ENCODE results near the gene FRY. TPM values are rescaled to one million over a fixed set of nuclear protein-coding genes. Genes with fewer than 3 reads are reported as not detected.

Gene FRY
- total and polyA plus RNA-seq, 9 of the 15 experiments (the other 6 are each of a cell fraction or from before 2014, with no cell fraction given) = 0.03 to 0.31 (median 0.11) TPM; not detected in 3

DNA sequence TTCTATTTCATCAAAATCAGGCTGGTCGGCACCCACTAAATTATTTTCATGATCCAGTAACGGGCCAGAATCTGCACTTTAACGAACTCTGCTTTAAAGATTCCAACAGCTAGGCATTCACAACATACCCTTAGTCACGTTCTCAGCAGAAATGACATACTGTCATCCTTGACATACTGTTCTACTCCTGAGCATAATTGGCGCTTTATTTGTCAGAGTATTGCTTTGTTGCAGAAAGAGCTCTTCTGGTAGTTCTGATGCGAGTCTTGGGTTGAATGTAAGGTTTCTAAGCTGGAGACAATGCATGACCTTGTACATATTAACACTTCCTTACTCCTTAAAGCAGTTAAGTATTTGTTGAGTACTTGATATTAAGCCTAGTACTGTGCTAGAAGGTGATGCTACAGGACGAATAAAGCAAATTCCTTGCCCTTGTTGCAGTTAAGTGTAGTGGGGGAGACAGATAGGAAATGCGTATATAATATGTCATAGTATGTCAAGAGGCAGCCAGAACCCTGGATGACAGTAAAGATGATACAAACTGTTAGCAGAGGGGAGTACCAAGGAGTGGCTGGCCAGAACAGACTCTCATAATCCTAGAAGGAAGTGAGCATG, 32.2 kb downstream of the FRY start:
- in situ Hi-C loops (cut with MboI) (no loop called here), intact Hi-C loops (cut with micrococcal nuclease) (no loop called here)
- no peak overlapping the region for H3K27ac ChIP-seq (ENCODE audit: extremely low read depth, low read depth, low read length)
- 0% methylated on average over 8 of the region's 8 CpGs for WGBS (ENCODE audit: insufficient coverage, low coverage, missing lambda C conversion rate)
- no peaks in the 10 kb centered on the region for H3K27me3 ChIP-seq (ENCODE audit: control insufficient read depth in 2 of 2, insufficient read depth in 2 of 2, low read length in 2 of 2)
- H3K9me3 ChIP-seq (replicated peaks; ENCODE audit: control insufficient read depth, insufficient read depth, low read depth, low read length) = no peaks in the 10 kb centered on the region
- no peak overlapping the region for H3K4me2 ChIP-seq (ENCODE audit: insufficient read depth, low read length)
- H3K9me1 ChIP-seq (ENCODE audit: control insufficient read depth, insufficient read depth, low read length) = no peaks in the 10 kb centered on the region
- BruUV-seq (replicated peaks) = no TSS peak
- no peaks in the 10 kb centered on the region for H3K79me2 ChIP-seq (ENCODE audit: control insufficient read depth, insufficient read depth, low read length)
- POLR2A ChIA-PET = no interaction called here
- no peaks in the 10 kb centered on the region for H4K20me1 ChIP-seq (replicated peaks; ENCODE audit: control insufficient read depth, insufficient read depth, low read length)
- no peaks in the 10 kb centered on the region for H3K36me3 ChIP-seq (ENCODE audit: control insufficient read depth, insufficient read depth, low read length)
- FAIRE-seq = no peak
- H3K4me1 ChIP-seq (replicated peaks in 1 of 2; ENCODE audit: control insufficient read depth in 2 of 2, insufficient read depth in 2 of 2, low read length in 2 of 2) = no peaks in the 10 kb centered on the region
- no peak overlapping the region for H2AFZ ChIP-seq (ENCODE audit: low read depth, low read length)
- ATAC-seq = no peak
- TF ChIP-seq DEAF1 (CRISPR knock-in tag; IDR thresholded peaks at IDR 0.05) = no peak
- CTCF ChIA-PET (ENCODE audit: low intra/inter-chr PET ratio) = no interaction called here
- DNase-seq (ENCODE audit: extremely low read depth in 1 of 4, low spot score in 3 of 4) = no peak
- H3K4me3 ChIP-seq = no peak overlapping the region
- no peak overlapping the region for H3K9ac ChIP-seq (ENCODE audit: insufficient read depth in 1 of 2, low read depth in 2 of 2, low read length in 2 of 2)

DNA sequence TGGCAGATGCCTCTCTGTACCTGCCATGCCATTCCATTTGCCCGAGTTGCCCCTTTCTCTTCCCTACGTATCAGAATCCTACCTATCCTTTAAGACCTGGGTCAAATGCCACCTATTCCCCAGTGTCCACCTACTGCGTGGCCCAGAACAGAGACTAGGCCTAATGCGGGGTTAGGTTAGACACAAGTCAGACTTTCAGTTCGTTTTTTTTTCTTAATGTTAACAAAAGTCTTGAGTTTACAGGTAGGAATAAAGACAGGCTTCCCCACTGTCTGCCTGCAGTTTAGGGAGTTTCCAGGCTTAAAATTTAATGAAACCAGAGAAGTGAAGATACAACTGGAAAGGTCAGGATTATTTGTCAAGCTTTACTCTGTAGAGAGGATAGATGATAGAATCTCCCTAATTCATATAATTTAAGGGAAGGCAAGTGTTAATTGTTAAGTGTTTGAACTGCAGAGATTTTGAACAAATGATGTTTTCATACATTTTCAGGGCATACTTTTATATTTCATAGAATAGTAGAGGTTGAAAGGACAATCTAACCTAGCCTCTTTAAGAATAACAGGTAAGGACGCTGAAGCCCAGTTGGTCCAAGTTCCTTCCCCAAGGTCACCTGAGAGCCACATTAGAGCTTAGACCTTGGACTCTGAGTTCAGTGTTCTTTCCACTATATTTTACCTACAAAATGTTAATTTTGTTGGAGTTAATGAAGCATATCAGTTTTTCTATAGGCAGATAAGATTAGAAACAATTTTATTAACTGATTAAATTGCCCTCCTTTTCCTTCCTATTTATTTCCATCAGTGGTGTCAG, 35.8 kb downstream of the FRY start:
- no peaks in the 10 kb centered on the region for H3K9me3 ChIP-seq (replicated peaks; ENCODE audit: control insufficient read depth, insufficient read depth, low read depth, low read length)
- TF ChIP-seq, protein P1, sequence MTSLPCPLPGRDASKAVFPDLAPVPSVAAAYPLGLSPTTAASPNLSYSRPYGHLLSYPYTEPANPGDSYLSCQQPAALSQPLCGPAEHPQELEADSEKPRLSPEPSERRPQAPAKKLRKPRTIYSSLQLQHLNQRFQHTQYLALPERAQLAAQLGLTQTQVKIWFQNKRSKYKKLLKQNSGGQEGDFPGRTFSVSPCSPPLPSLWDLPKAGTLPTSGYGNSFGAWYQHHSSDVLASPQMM (CRISPR knock-in tag; IDR thresholded peaks at IDR 0.05) = no peak
- TF ChIP-seq HDAC8 (tag; IDR thresholded peaks at IDR 0.05) = no peak
- TF ChIP-seq DMBX1 (CRISPR knock-in tag; IDR thresholded peaks at IDR 0.05; ENCODE audit: borderline replicate concordance) = no peak
- TF ChIP-seq MXD1 (CRISPR knock-in tag; IDR thresholded peaks at IDR 0.05; ENCODE audit: borderline replicate concordance, poor library complexity, severe bottlenecking) = no peak
- TF ChIP-seq ZNF224 (CRISPR knock-in tag; IDR thresholded peaks at IDR 0.05) = no peak

More for the DNA sequence above, 35.8 kb downstream of the FRY start:
- intact Hi-C loops (cut with micrococcal nuclease) = no loop called here
- ATAC-seq = no peak
- FAIRE-seq = no peak
- ChIA-PET POLR2A (no interaction called here), CTCF (ENCODE audit: low intra/inter-chr PET ratio) (no interaction called here)
- no peaks in the 10 kb centered on the region for H4K20me1 ChIP-seq (replicated peaks; ENCODE audit: control insufficient read depth, insufficient read depth, low read length)
- H3K9ac ChIP-seq (ENCODE audit: insufficient read depth in 1 of 2, low read depth in 2 of 2, low read length in 2 of 2) = no peak overlapping the region
- BruUV-seq (replicated peaks) = no TSS peak
- no peaks in the 10 kb centered on the region for H3K9me1 ChIP-seq (ENCODE audit: control insufficient read depth, insufficient read depth, low read length)
- H3K4me3 ChIP-seq = no peak overlapping the region
- DNase-seq (ENCODE audit: extremely low read depth in 1 of 4, low spot score in 3 of 4) = no peak
- in situ Hi-C loops (cut with MboI) = no loop called here
- H3K4me1 ChIP-seq (replicated peaks in 1 of 2; ENCODE audit: control insufficient read depth in 2 of 2, insufficient read depth in 2 of 2, low read length in 2 of 2) = no peaks in the 10 kb centered on the region
- no peaks in the 10 kb centered on the region for H3K27me3 ChIP-seq (ENCODE audit: control insufficient read depth in 2 of 2, insufficient read depth in 2 of 2, low read length in 2 of 2)
- no peak overlapping the region for H3K27ac ChIP-seq (ENCODE audit: extremely low read depth, low read depth, low read length)
- H2AFZ ChIP-seq (ENCODE audit: low read depth, low read length) = no peak overlapping the region
- H3K79me2 ChIP-seq (ENCODE audit: control insufficient read depth, insufficient read depth, low read length) = no peaks in the 10 kb centered on the region
- WGBS (ENCODE audit: insufficient coverage, low coverage, missing lambda C conversion rate) = 2% methylated on average over 6 of the region's 6 CpGs
- no peaks in the 10 kb centered on the region for H3K36me3 ChIP-seq (ENCODE audit: control insufficient read depth, insufficient read depth, low read length)
- H3K4me2 ChIP-seq (ENCODE audit: insufficient read depth, low read length) = no peak overlapping the region

Measured in K562 (cell line).